ENCODE measurements around the gene RBM4B. TPM values are rescaled to one million over a fixed set of nuclear protein-coding genes. Genes with fewer than 3 reads are reported as not detected.

RBM4B gene
- total and polyA plus RNA-seq, 2 experiments from 2014 or later: 28.0 to 31.0 TPM

DNA sequence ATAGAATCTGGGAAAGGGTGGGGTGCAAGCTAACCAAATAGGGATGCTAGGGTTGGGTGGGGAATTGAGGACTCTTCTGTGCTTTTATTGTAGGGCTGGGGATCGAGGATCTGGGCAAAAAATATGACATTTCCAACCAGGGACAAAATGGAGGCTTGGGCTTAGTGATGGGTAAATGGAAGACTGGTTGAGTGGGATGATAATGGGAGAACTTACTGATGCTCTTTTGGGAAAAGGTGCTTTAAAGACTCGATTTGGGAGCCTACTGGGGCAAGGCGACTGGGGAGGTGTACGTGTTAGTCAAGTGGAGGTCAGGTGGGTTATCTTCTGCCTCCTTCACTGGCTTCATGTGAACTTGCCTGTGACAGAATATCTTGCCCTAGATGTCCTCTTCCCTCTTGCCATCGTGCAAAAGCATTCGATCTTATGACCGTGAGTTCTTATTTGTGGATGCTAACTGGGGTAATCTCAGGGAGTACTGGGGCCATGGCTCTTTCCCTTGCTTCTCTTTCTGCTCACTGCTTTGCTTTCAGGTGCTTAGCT lies 49.6 kb downstream of the RBM4B start:
- Histone ChIP-seq H4K20me1 (replicated peaks; ENCODE audit: insufficient read depth) (peaks cover 79% of the 10 kb centered on the region), H3K36me3 (ENCODE audit: insufficient read depth) (peaks cover 58% of the 10 kb centered on the region), H2AFZ (no peak overlapping the region), H3K4me1 (ENCODE audit: insufficient read depth) (no peaks in the 10 kb centered on the region), H3F3A (replicated peaks; ENCODE audit: low read depth) (peaks cover 28% of the 10 kb centered on the region), H3K27me3 (ENCODE audit: insufficient read depth) (no peaks in the 10 kb centered on the region), H3K27ac (ENCODE audit: low read depth) (no peak overlapping the region), H3K79me2 (replicated peaks; ENCODE audit: insufficient read depth) (peaks cover 100% of the 10 kb centered on the region), H3K9me2 (ENCODE audit: insufficient read depth) (no peaks in the 10 kb centered on the region), H3K4me3 (no peak overlapping the region), H3K4me2 (no peak overlapping the region)
- H3K27ac Mint-ChIP-seq: no peak overlapping the region
- no peaks in the 10 kb centered on the region for H3K9me3 Mint-ChIP-seq
- H3K4me1 Mint-ChIP-seq: no peaks in the 10 kb centered on the region
- ATAC-seq (no peak), DNase-seq (ENCODE audit: low spot score) (no peak)
- H3K36me3 Mint-ChIP-seq (ENCODE audit: low read depth): peaks cover 89% of the 10 kb centered on the region
- no peak for TF ChIP-seq NANOG (IDR thresholded peaks at IDR 0.05; ENCODE audit: borderline replicate concordance)
- TF ChIP-seq, protein P1, sequence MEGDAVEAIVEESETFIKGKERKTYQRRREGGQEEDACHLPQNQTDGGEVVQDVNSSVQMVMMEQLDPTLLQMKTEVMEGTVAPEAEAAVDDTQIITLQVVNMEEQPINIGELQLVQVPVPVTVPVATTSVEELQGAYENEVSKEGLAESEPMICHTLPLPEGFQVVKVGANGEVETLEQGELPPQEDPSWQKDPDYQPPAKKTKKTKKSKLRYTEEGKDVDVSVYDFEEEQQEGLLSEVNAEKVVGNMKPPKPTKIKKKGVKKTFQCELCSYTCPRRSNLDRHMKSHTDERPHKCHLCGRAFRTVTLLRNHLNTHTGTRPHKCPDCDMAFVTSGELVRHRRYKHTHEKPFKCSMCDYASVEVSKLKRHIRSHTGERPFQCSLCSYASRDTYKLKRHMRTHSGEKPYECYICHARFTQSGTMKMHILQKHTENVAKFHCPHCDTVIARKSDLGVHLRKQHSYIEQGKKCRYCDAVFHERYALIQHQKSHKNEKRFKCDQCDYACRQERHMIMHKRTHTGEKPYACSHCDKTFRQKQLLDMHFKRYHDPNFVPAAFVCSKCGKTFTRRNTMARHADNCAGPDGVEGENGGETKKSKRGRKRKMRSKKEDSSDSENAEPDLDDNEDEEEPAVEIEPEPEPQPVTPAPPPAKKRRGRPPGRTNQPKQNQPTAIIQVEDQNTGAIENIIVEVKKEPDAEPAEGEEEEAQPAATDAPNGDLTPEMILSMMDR (conservative IDR thresholded peaks at IDR 0.05; ENCODE audit: low read depth in 2 of 2): no peak
- no peak for TF ChIP-seq JUNB (IDR thresholded peaks at IDR 0.05; ENCODE audit: unreplicated experiment)
- H3K27me3 Mint-ChIP-seq (ENCODE audit: insufficient read depth, low read depth, poor library complexity): peaks cover 9% of the 10 kb centered on the region
- H3K4me3 Mint-ChIP-seq: no peak overlapping the region; the same call in 2 of the 3 replicates

DNA sequence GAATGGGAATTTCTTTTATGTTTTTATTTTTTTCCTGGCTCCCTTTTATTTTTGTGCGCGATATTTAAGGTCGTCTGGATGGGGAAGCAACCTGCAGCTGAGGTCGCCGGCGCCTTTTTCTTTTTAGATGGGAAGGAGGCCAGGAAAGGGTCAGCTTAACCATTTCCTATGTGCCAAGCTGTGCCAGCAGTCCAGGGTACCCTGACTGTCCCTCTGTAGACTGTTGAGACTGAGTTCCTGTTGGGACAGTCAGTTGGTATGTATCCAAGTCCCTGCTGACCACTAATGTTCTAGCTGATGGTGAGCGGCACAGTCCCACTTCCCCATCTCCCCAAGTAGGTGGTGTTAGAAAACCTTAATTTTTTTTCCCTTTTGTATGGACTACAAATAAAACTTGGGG lies 50.8 kb downstream of the RBM4B start:
- H3K27ac ChIP-seq (ENCODE audit: low read depth): no peak overlapping the region
- Mint-ChIP-seq H3K36me3 (ENCODE audit: low read depth) (peaks cover 87% of the 10 kb centered on the region), H3K9me3 (no peaks in the 10 kb centered on the region), H3K4me3 (no peak overlapping the region), H3K27ac (no peak overlapping the region), H3K4me1 (no peaks in the 10 kb centered on the region), H3K27me3 (ENCODE audit: insufficient read depth, low read depth, poor library complexity) (peaks cover 8% of the 10 kb centered on the region)
- H3K36me3 ChIP-seq (ENCODE audit: insufficient read depth): peaks cover 53% of the 10 kb centered on the region
- H3K27me3 ChIP-seq (ENCODE audit: insufficient read depth): no peaks in the 10 kb centered on the region
- DNase-seq (ENCODE audit: low spot score) (no peak), ATAC-seq (no peak)
- no peak overlapping the region for H3K4me3 ChIP-seq
- TF ChIP-seq EZH2 (IDR thresholded peaks at IDR 0.05; ENCODE audit: low read depth, unreplicated experiment) (no peak), ZNF114 (CRISPR knock-in tag; IDR thresholded peaks at IDR 0.05) (no peak), CREB1 (CRISPR knock-in tag; IDR thresholded peaks at IDR 0.05; ENCODE audit: low read depth) (no peak), JUNB (IDR thresholded peaks at IDR 0.05; ENCODE audit: unreplicated experiment) (no peak)
- TF ChIP-seq, protein P1 (conservative IDR thresholded peaks at IDR 0.05; ENCODE audit: low read depth in 2 of 2): no peak
- H3K4me1 ChIP-seq (ENCODE audit: insufficient read depth): no peaks in the 10 kb centered on the region
- peaks cover 79% of the 10 kb centered on the region for H4K20me1 ChIP-seq (replicated peaks; ENCODE audit: insufficient read depth)
- no peak overlapping the region for H2AFZ ChIP-seq
- H3F3A ChIP-seq (replicated peaks; ENCODE audit: low read depth): peaks cover 30% of the 10 kb centered on the region
- no peaks in the 10 kb centered on the region for H3K9me2 ChIP-seq (ENCODE audit: insufficient read depth)
- peaks cover 100% of the 10 kb centered on the region for H3K79me2 ChIP-seq (replicated peaks; ENCODE audit: insufficient read depth)
- H3K4me2 ChIP-seq: no peak overlapping the region
